Hepatocyte (in vitro differentiated cells): Measurements from ENCODE around the gene RPL41. TPM values are rescaled to one million over a fixed set of nuclear protein-coding genes. Genes with fewer than 3 reads are reported as not detected.

Experiments used
- DNase-seq: peaks from one replicate; pipeline ENCODE4 v3.0.0-alpha.2; 2016; ENCODE audit warnings: low spot score
- H2AFZ ChIP-seq: fragments of 200-600 bp; sonication (generic); 2 replicates; pipeline ENCODE4 v1.6.0; 2016; ENCODE audit warnings: antibody characterized with exemption, mild to moderate bottlenecking
- H3K27ac ChIP-seq: fragments of 200-600 bp; sonication (generic); 2 replicates; pipeline ENCODE4 v1.5.1; 2016; ENCODE audit warnings: mild to moderate bottlenecking
- H3K27me3 ChIP-seq: fragments of 200-600 bp; sonication (generic); 2 replicates; pipeline ENCODE4 v1.6.1; 2016
- H3K36me3 ChIP-seq: fragments of 200-600 bp; sonication (generic); replicated peaks from 2 replicates; pipeline ENCODE4 v1.5.1; 2016; ENCODE audit warnings: low read depth; ENCODE audit not compliant: insufficient read depth
- H3K4me1 ChIP-seq: fragments of 200-600 bp; sonication (generic); 2 replicates; pipeline ENCODE4 v1.5.1; 2016; ENCODE audit warnings: mild to moderate bottlenecking, moderate library complexity; ENCODE audit not compliant: insufficient read depth
- H3K4me2 ChIP-seq: fragments of 200-600 bp; sonication (generic); 2 replicates; pipeline ENCODE4 v1.6.0; 2016
- H3K4me3 ChIP-seq: fragments of 200-600 bp; sonication (generic); 2 replicates; pipeline ENCODE4 v1.5.1; 2016; ENCODE audit warnings: mild to moderate bottlenecking
- H3K79me2 ChIP-seq: fragments of 200-600 bp; sonication (generic); 2 replicates; pipeline ENCODE4 v1.6.0; 2017; ENCODE audit warnings: mild to moderate bottlenecking
- H3K9me2 ChIP-seq: fragments of 200-600 bp; sonication (generic); replicated peaks from 2 replicates; pipeline ENCODE4 v1.6.0; 2017; ENCODE audit warnings: mild to moderate bottlenecking; ENCODE audit not compliant: insufficient read depth
- H3K9me3 ChIP-seq: fragments of 200-600 bp; sonication (generic); 2 replicates; pipeline ENCODE4 v1.5.1; 2016; ENCODE audit warnings: low read depth, mild to moderate bottlenecking
- H4K20me1 ChIP-seq: fragments of 200-600 bp; sonication (generic); 2 replicates; pipeline ENCODE4 v1.6.0; 2016; ENCODE audit warnings: mild to moderate bottlenecking; ENCODE audit not compliant: insufficient read depth, poor library complexity, severe bottlenecking
- EZH2 ChIP-seq: fragments of 200-600 bp; sonication (generic); IDR thresholded peaks from 2 replicates; pipeline ENCODE4 v1.6.1; 2016; ENCODE audit warnings: antibody characterized with exemption, mild to moderate bottlenecking, borderline replicate concordance
- EZH2phosphoT487 ChIP-seq: fragments of 200-600 bp; sonication (generic); IDR thresholded peaks from one replicate; pipeline ENCODE4 v1.6.1; 2018; ENCODE audit warnings: antibody characterized with exemption, mild to moderate bottlenecking, low read depth, moderate library complexity; ENCODE audit not compliant: unreplicated experiment, severe bottlenecking
- WGBS: methylation state at CpG from one replicate; pipeline ENCODE4 v1.1.6; 2016; ENCODE audit warnings: low lambda C conversion rate; ENCODE audit errors: missing lambda C conversion rate; 5-methylcytosine and 5-hydroxymethylcytosine counted together
- polyA plus RNA-seq: library from polyadenylated mRNA; unstranded; fragments of >200 nt; fragmentation: Nextera tagmentation; extraction: Ambion mirVana; gene quantifications from 2 replicates; pipeline ENCODE4 v1.2.1, GENCODE V29; 2016
- total RNA-seq: library from RNA; depleted of rRNA; stranded (reverse); fragments of >200 nt; gene quantifications from 2 replicates; pipeline ENCODE4 v1.2.3, GENCODE V29; 2014
- TF ChIP-seq, protein P1 (sequence below): fragments of 200-600 bp; sonication (generic); IDR thresholded peaks from 2 replicates; pipeline ENCODE4 v1.5.1; 2016; ENCODE audit warnings: antibody characterized with exemption, mild to moderate bottlenecking; ENCODE audit not compliant: poor library complexity

Gene RPL41
- total and polyA plus RNA-seq, 2 experiments from 2014 or later, result 2,240 to 2,801 TPM

DNA sequence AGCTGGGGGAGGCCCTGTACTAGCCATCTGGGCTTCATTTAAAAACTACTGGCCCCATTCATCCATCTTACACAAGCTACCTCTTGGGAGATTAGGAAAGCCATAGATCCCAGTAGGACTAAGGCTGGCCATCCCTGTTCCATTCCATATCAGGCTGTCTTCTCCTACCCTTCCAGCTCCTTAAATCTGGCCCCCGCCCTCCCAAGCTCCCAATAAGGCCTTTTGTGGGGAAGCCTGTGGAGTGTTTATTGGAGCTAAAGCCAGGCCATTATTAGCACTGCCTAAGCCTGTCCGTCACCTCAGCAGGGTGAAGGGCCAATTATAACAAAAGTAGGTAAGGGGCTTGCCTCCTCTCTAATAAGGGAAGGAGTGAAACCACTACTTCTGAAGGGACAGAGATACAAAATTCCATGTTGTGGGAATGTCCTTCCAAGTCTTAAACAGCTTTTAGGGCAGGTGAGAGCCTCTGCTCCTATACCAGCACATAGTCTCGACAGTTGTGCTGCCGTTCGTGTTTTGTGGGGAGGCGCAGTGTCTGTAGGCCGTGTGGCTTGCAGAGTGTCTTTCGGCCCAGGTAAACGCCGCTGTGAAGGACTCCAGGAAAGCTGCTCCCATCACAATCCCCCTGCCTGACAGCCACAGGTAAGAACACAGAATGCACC lies 45.4 kb downstream of the RPL41 start:
- TF ChIP-seq EZH2phosphoT487 (no peak), EZH2 (no peak)
- TF ChIP-seq, protein P1, sequence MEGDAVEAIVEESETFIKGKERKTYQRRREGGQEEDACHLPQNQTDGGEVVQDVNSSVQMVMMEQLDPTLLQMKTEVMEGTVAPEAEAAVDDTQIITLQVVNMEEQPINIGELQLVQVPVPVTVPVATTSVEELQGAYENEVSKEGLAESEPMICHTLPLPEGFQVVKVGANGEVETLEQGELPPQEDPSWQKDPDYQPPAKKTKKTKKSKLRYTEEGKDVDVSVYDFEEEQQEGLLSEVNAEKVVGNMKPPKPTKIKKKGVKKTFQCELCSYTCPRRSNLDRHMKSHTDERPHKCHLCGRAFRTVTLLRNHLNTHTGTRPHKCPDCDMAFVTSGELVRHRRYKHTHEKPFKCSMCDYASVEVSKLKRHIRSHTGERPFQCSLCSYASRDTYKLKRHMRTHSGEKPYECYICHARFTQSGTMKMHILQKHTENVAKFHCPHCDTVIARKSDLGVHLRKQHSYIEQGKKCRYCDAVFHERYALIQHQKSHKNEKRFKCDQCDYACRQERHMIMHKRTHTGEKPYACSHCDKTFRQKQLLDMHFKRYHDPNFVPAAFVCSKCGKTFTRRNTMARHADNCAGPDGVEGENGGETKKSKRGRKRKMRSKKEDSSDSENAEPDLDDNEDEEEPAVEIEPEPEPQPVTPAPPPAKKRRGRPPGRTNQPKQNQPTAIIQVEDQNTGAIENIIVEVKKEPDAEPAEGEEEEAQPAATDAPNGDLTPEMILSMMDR, result no peak
- no peak overlapping the region for H3K4me2 ChIP-seq
- 92% methylated on average over 10 of the region's 10 CpGs for WGBS
- peaks cover 27% of the 10 kb centered on the region for H3K4me1 ChIP-seq
- no peaks in the 10 kb centered on the region for H3K36me3 ChIP-seq
- no peak overlapping the region for H2AFZ ChIP-seq
- H3K27me3 ChIP-seq, result no peaks in the 10 kb centered on the region
- H3K79me2 ChIP-seq, result peaks cover 32% of the 10 kb centered on the region
- H3K9me2 ChIP-seq, result no peaks in the 10 kb centered on the region
- H3K27ac ChIP-seq, result peak overlapping the region; percentile 23
- DNase-seq, result no peak
- no peaks in the 10 kb centered on the region for H3K9me3 ChIP-seq
- H3K4me3 ChIP-seq, result no peak overlapping the region
- H4K20me1 ChIP-seq, result peaks cover 29% of the 10 kb centered on the region

DNA sequence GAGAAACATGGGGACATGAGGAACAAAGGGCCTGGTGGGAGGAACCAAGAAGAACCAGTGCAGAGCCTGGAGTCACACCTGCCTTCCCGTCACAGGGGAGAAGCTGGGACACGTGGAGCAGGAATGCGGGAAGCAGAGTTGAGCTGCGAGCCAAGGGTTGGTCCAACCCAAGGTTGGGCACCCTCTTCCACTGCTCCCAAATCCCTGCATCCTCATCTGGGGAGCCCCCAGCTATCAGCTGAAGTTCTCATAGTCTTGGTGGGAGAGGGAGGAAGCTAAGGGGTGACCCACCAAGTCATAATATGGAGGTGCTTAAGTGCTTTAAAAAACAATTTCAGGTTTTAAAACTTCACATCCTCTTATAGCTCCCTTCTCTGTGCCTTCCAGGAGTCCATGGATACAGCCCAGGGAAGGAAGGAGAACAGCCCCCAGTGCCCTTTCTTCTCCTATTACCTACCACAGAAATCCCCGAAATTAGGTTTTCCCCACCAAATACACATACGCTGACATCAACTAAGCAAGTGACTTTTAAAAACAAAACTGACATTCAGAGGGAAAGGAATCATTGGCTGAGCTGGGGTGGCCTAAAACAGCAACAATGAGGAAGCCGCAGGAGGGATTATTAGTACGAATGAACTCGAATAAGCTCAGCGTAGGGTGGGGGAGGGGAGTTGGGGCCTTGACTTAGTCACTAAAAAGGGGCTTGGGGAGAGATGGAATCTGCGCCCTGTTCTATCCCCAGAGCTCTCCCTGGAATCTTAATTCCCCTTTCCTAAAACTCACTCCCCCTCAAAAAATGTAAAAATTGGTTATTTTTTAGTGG lies 46.2 kb downstream of the RPL41 start:
- H3K4me2 ChIP-seq, result no peak overlapping the region
- H3K9me3 ChIP-seq, result no peaks in the 10 kb centered on the region
- H3K27ac ChIP-seq, result no peak overlapping the region
- H4K20me1 ChIP-seq, result peaks cover 29% of the 10 kb centered on the region
- TF ChIP-seq, protein P1, result no peak
- TF ChIP-seq EZH2 (no peak), EZH2phosphoT487 (no peak)
- H3K4me1 ChIP-seq, result peaks cover 22% of the 10 kb centered on the region
- H3K79me2 ChIP-seq, result peaks cover 32% of the 10 kb centered on the region
- no peak overlapping the region for H2AFZ ChIP-seq
- H3K36me3 ChIP-seq, result no peaks in the 10 kb centered on the region
- WGBS, result 78% methylated on average over 11 of the region's 11 CpGs
- no peak overlapping the region for H3K4me3 ChIP-seq
- no peak for DNase-seq
- no peaks in the 10 kb centered on the region for H3K27me3 ChIP-seq
- H3K9me2 ChIP-seq, result no peaks in the 10 kb centered on the region

DNA sequence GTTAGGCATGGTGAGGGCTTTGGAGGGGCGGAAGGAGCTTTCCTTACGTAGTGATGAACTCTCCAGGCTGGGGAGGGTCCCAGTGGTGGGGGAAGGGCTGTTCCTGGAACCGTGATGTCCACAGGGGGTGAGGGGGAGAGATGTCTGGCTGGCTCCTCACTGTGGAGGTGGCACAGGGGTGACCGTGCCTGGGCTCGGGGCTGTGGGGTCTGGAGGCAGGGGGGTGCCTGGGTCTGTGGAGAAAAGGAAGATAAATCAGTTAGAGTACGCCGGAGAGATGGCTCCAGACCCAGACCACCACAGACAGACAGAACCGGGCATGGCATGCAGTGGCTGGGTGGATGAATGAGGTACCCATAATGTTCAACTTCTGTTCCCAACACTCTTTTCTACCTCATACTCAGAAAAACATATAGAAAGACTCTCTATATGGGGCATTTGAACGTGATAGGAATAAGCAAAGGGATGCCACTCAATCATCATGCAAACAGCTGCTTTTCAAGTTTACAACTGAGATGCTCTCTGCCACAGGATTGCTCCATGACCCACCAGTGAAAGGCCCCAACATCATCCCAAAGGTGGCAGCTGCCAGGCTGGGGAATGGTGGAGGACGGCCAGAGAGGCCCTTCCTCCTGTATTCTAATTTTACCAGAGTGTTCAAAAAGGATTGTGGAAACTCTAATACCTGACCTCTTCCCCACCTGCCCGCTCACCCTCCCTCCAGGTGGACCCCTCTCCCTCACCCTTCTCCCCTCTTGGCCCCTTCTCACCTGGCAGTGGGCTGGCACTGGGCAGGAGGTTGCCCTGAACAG lies 47.3 kb downstream of the RPL41 start:
- no peak for DNase-seq
- H3K27me3 ChIP-seq, result no peaks in the 10 kb centered on the region
- no peak overlapping the region for H3K27ac ChIP-seq
- H3K4me3 ChIP-seq, result no peak overlapping the region
- H4K20me1 ChIP-seq, result peaks cover 29% of the 10 kb centered on the region
- no peaks in the 10 kb centered on the region for H3K9me3 ChIP-seq
- H3K9me2 ChIP-seq, result no peaks in the 10 kb centered on the region
- no peak overlapping the region for H2AFZ ChIP-seq
- no peak for TF ChIP-seq EZH2phosphoT487
- TF ChIP-seq EZH2, result no peak
- TF ChIP-seq, protein P1, result no peak
- peaks cover 27% of the 10 kb centered on the region for H3K79me2 ChIP-seq
- H3K4me1 ChIP-seq, result peaks cover 22% of the 10 kb centered on the region
- no peak overlapping the region for H3K4me2 ChIP-seq
- no peaks in the 10 kb centered on the region for H3K36me3 ChIP-seq
- WGBS, result 86% methylated on average over 11 of the region's 11 CpGs
